Panc1 (cell line): ENCODE data around the gene CPAMD8.

Experiments
- POLR2AphosphoS5 ChIP-seq: IDR thresholded peaks from 2 replicates; pipeline ENCODE4 v1.6.1; 2012; ENCODE audit warnings: mild to moderate bottlenecking, low read depth, low read length, moderate library complexity
- TF ChIP-seq, protein P1 (sequence below): fragments of 450-650 bp; IDR thresholded peaks from 2 replicates; pipeline ENCODE4 v1.5.1; 2017; ENCODE audit warnings: mild to moderate bottlenecking
- TF ChIP-seq, protein P2 (sequence below), 2 experiments: IDR thresholded peaks; 2 replicates each; pipeline ENCODE4 v1.6.1; 2011 to 2012; ENCODE audit warnings: low read depth in 2 of 2, control low read depth in 1 of 2, low read length in 1 of 2, mild to moderate bottlenecking in 1 of 2, moderate library complexity in 1 of 2; ENCODE audit not compliant: insufficient read depth in 1 of 2

DNA sequence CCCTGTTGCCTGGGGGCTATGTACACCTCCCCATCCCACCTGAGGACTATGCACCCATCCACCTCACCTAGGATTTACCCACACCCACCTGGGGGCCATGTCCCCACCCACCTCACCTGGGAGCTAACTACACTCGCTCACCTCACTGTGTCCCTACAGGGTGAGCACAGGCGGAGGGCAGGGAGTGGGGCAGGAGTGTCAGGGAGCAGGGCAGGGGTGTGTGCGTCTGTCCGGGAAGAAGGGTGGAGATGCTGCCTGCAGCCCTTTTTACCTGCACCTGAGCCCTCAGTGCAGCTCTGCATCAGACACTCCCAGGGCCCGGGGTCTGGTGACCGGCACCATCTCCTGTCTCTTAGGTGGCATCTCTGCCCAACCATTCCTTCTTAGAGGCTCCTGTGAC, 10.6 kb upstream of the CPAMD8 start:
- TF ChIP-seq, protein P1, sequence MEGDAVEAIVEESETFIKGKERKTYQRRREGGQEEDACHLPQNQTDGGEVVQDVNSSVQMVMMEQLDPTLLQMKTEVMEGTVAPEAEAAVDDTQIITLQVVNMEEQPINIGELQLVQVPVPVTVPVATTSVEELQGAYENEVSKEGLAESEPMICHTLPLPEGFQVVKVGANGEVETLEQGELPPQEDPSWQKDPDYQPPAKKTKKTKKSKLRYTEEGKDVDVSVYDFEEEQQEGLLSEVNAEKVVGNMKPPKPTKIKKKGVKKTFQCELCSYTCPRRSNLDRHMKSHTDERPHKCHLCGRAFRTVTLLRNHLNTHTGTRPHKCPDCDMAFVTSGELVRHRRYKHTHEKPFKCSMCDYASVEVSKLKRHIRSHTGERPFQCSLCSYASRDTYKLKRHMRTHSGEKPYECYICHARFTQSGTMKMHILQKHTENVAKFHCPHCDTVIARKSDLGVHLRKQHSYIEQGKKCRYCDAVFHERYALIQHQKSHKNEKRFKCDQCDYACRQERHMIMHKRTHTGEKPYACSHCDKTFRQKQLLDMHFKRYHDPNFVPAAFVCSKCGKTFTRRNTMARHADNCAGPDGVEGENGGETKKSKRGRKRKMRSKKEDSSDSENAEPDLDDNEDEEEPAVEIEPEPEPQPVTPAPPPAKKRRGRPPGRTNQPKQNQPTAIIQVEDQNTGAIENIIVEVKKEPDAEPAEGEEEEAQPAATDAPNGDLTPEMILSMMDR = no peak
- TF ChIP-seq POLR2AphosphoS5 = no peak
- TF ChIP-seq, protein P2, sequence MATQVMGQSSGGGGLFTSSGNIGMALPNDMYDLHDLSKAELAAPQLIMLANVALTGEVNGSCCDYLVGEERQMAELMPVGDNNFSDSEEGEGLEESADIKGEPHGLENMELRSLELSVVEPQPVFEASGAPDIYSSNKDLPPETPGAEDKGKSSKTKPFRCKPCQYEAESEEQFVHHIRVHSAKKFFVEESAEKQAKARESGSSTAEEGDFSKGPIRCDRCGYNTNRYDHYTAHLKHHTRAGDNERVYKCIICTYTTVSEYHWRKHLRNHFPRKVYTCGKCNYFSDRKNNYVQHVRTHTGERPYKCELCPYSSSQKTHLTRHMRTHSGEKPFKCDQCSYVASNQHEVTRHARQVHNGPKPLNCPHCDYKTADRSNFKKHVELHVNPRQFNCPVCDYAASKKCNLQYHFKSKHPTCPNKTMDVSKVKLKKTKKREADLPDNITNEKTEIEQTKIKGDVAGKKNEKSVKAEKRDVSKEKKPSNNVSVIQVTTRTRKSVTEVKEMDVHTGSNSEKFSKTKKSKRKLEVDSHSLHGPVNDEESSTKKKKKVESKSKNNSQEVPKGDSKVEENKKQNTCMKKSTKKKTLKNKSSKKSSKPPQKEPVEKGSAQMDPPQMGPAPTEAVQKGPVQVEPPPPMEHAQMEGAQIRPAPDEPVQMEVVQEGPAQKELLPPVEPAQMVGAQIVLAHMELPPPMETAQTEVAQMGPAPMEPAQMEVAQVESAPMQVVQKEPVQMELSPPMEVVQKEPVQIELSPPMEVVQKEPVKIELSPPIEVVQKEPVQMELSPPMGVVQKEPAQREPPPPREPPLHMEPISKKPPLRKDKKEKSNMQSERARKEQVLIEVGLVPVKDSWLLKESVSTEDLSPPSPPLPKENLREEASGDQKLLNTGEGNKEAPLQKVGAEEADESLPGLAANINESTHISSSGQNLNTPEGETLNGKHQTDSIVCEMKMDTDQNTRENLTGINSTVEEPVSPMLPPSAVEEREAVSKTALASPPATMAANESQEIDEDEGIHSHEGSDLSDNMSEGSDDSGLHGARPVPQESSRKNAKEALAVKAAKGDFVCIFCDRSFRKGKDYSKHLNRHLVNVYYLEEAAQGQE (IDR thresholded peaks at IDR 0.05; ENCODE audit: insufficient read depth in 1 of 2, low read depth in 2 of 2, low read length in 1 of 2) = no peak
